ENCODE measurements around the gene LUC7L2.
"Not testable (repeated sequence)": the region's sequence is repeated elsewhere in the genome, so short reads cannot be mapped to it uniquely, and the experiment has no call there.

Gene LUC7L2

GRCh38 chr7:139403601-139404000, 43.9 kb downstream of the LUC7L2 start:
- no peak for DNase-seq

GRCh38 chr7:139407555-139407954, 47.9 kb downstream of the LUC7L2 start:
- no peak for DNase-seq

GRCh38 chr7:139414743-139415402, 55.2 kb downstream of the LUC7L2 start:
- not testable (repeated sequence) for DNase-seq

- no peak for DNase-seq
These were observed 56.7 kb downstream of the LUC7L2 start for GRCh38 chr7:139416405-139416804.

GRCh38 chr7:139417478-139417877, 57.8 kb downstream of the LUC7L2 start:
- DNase-seq: no peak

GRCh38 chr7:139421123-139421522, 61.4 kb downstream of the LUC7L2 start:
- no peak for DNase-seq

- DNase-seq: no peak
These were observed 62.4 kb downstream of the LUC7L2 start for GRCh38 chr7:139422126-139422525.

- no peak for DNase-seq
These were observed 63.4 kb downstream of the LUC7L2 start for GRCh38 chr7:139423091-139423490.

- no peak for DNase-seq
These were observed 64.3 kb downstream of the LUC7L2 start for GRCh38 chr7:139424004-139424403.

- DNase-seq: not testable (repeated sequence)
These were observed 66.0 kb downstream of the LUC7L2 start for GRCh38 chr7:139425701-139426100.

- DNase-seq: peak; percentile 48
These were observed 66.7 kb downstream of the LUC7L2 start for GRCh38 chr7:139426258-139427028.

- no peak for DNase-seq
These were observed 67.3 kb downstream of the LUC7L2 start for GRCh38 chr7:139427029-139427420.

- DNase-seq: no peak
These were observed 68.1 kb downstream of the LUC7L2 start for GRCh38 chr7:139427788-139428187.

GRCh38 chr7:139429735-139430134, 70.0 kb downstream of the LUC7L2 start:
- not testable (repeated sequence) for DNase-seq

- DNase-seq: no peak
These were observed 70.7 kb downstream of the LUC7L2 start for GRCh38 chr7:139430443-139430842.

GRCh38 chr7:139431010-139431409, 71.3 kb downstream of the LUC7L2 start:
- DNase-seq: no peak

- DNase-seq: no peak
These were observed 71.8 kb downstream of the LUC7L2 start for GRCh38 chr7:139431459-139431858.

- no peak for DNase-seq
These were observed 77.1 kb downstream of the LUC7L2 start for GRCh38 chr7:139436806-139437205.

- DNase-seq: no peak
These were observed 79.7 kb downstream of the LUC7L2 start for GRCh38 chr7:139439375-139439774.

- DNase-seq: no peak
These were observed 82.3 kb downstream of the LUC7L2 start for GRCh38 chr7:139441961-139442360.

- no peak for DNase-seq
These were observed 86.6 kb downstream of the LUC7L2 start for GRCh38 chr7:139446051-139446890.

GRCh38 chr7:139450851-139451250, 91.2 kb downstream of the LUC7L2 start:
- no peak for DNase-seq

- no peak for DNase-seq
These were observed 91.9 kb downstream of the LUC7L2 start for GRCh38 chr7:139451638-139452037.

All from NCI-H510A treated with DMSO at 0.1 percent for 48 hours (cell line).